D721Med (cell line): ENCODE measurements around the gene S100Z.

Source experiments
- DNase-seq: peaks from one replicate; pipeline ENCODE4 v3.0.0; 2011; ENCODE audit warnings: low spot score; ENCODE audit not compliant: insufficient read length
- FAIRE-seq: peaks from 2 replicates; lab custom pipeline; 2011; peaks lifted over from hg19 to GRCh38; lab: Jason Lieb, UNC
- TF ChIP-seq, protein P1 (sequence below): IDR thresholded peaks from 2 replicates; pipeline ENCODE4 v1.5.1; 2012; ENCODE audit warnings: mild to moderate bottlenecking, control low read depth; ENCODE audit not compliant: insufficient read depth; ENCODE audit errors: missing control alignments

Gene S100Z

DNA sequence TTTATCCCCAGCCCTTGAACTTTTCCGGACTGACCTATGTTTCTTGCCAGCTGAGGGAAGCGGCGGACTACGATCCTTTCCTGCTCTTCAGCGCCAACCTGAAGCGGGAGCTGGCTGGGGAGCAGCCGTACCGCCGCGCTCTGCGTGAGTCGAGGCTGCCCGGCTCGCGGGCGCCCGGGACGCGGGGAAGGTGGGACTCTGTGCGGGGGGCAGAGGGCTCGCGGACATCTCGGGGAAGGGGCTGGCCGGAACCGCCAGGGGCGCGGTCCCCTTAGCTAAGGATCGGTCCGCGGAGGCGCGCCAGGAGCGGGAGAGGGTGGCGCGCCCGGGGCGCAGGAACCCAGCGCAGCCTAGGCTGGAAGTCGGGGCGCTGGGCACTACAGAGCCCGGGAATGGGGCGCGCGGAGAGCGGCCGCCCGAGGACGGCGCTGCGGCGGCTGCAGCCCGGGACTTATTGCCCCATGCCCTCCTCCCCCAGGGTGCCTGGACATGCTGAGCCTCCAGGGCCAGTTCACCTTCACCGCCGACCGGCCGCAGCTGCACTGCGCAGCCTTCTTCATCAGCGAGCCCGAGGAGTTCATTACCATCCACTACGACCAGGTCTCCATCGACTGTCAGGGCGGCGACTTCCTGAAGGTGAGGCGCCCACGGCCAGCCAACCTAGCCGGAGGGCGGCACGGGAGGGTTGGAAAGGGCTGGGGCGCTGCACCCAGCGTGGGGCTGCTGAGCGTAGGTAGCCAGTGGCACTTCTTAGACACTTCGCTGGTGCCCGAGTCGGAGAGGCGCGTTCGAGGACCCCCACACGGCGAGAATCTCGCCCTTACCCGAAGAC lies 104.0 kb downstream of the S100Z start:
- TF ChIP-seq, protein P1, sequence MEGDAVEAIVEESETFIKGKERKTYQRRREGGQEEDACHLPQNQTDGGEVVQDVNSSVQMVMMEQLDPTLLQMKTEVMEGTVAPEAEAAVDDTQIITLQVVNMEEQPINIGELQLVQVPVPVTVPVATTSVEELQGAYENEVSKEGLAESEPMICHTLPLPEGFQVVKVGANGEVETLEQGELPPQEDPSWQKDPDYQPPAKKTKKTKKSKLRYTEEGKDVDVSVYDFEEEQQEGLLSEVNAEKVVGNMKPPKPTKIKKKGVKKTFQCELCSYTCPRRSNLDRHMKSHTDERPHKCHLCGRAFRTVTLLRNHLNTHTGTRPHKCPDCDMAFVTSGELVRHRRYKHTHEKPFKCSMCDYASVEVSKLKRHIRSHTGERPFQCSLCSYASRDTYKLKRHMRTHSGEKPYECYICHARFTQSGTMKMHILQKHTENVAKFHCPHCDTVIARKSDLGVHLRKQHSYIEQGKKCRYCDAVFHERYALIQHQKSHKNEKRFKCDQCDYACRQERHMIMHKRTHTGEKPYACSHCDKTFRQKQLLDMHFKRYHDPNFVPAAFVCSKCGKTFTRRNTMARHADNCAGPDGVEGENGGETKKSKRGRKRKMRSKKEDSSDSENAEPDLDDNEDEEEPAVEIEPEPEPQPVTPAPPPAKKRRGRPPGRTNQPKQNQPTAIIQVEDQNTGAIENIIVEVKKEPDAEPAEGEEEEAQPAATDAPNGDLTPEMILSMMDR = no peak
- DNase-seq (no peak), FAIRE-seq (no peak)

DNA sequence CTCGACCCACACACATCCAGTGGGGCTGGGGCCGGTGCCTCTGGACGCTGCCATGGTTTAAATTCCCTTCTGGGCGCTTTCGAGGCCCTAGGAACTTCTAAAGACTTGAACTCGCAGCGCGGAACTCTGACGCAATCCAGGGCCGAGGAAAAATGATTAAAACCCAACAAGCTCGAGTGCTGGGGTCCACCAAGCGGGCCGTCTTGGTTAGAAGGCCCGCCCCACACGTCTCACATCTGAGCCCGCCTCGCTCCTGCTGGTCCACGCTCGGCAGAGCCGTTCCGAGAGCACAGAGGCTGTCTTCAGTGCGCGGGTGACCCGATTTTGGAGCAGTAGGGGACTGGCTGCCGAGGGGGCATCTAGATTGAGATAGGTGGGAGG lies 104.6 kb downstream of the S100Z start:
- TF ChIP-seq, protein P1 = no peak
- no peak for DNase-seq

DNA sequence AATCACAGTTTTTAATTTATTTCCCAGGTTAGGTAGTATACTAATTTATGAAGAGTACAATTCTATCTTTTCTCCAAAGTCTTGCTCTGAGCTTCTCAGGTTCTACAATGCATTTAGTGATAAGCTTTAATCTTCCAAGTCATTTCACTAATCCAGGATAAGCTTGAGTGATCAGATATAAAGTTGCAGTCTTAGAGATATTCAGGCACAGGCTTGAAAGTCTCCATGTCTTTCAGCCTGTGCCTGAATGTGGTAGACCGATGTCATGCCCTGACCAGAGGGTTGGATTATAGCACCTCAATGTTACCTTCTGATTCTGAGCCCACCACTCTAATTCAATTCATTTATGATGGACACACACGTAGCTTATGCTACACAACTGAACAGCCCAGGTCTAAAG lies 106.2 kb downstream of the S100Z start:
- TF ChIP-seq, protein P1 = no peak
- peak; percentile 78 for FAIRE-seq
- peak; percentile 58 for DNase-seq

More for the DNA sequence above, 104.6 kb downstream of the S100Z start:
- no peak for FAIRE-seq

DNA sequence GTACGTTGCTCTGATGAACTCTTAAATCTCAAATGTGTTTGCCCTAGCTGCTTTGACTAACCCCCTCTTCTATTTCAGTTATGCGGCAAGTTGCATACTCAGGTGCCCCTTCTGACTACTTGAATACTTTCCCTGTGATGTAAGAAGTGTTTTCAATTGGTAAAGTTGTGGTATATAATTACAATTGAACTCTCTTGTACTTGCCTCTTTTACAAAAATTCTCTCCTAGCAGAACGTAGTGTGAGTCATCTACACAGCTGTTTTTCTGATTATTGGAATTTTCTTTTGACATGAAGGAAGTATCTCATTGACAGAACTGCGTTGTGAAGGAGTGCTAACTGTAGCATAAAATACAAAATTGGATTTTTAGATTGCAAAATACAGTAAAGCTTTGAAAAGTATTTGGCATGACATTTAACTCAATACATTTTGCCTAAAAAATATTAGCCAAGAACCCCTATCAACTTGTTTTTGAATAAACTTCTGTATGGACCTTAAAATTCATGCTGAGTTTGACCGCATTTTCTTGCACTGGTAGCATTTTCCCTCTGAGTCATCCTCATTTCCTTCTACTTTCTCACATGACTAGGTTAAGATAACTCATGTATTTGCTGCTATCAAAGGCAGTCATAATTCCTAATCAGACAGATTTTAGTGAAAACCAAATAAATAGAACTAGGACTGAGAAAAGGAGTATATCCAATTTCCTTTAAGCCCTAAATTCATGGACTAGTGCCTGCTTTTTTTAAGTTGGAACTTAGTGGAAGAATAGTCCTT lies 109.4 kb downstream of the S100Z start:
- DNase-seq (no peak), FAIRE-seq (no peak)
- TF ChIP-seq, protein P1 = no peak

DNA sequence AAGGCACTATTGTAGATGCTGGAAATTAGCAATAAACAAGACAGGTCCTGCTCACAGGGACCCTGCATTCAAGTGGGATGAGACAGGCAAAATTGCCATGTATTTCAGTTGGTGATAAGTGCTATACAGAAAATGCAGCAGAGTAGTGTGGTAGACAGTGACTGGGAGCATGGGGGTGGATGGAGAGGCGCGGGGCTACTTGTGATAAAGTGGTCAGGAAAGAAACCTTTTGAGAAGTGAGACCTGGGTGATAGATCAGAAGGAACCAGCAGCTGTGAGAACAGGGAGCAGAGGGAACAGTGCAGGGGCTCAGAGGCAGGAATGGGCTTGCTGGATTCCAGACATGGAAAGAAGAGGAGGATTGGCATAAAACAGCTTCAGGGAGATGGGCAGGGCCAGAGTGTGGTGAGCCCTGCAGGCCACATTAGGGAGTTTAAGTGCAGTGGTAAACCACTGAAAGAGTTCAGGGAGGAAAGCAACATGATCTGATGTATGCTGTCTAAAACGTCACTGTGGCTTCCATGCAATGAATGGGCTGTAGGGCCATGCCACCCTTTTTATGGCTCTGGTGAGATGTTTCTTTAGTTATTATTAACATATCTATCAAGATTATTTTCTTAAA lies 110.3 kb downstream of the S100Z start:
- DNase-seq = no peak
- FAIRE-seq = no peak
- TF ChIP-seq, protein P1 = no peak

DNA sequence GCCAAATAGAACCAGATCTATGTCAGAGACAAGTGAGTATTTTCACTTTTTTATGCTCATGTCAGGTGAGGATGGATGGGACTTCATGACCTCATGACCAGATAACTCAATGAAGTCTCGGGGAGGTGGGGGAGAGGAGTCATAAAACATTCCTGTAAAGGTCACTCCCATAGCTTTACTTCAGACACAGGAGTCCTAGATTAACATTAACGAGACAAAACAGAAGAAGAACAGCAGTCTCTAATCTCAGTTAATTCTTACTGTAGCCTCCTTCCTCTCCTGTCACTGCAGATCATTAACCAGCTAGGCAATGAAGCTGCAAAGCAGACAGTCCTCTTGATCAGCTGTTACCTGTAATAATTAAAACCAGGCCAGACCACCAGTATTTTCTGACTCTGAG lies 114.2 kb downstream of the S100Z start:
- TF ChIP-seq, protein P1 = no peak
- DNase-seq = no peak
- FAIRE-seq = no peak
